Measurements from ENCODE around the gene ST6GALNAC3. TPM values are rescaled to one million over a fixed set of nuclear protein-coding genes. Genes with fewer than 3 reads are reported as not detected.

ST6GALNAC3 gene
- total RNA-seq, 2 donors from 2014 or later, result 2.5 to 5.7 TPM

DNA sequence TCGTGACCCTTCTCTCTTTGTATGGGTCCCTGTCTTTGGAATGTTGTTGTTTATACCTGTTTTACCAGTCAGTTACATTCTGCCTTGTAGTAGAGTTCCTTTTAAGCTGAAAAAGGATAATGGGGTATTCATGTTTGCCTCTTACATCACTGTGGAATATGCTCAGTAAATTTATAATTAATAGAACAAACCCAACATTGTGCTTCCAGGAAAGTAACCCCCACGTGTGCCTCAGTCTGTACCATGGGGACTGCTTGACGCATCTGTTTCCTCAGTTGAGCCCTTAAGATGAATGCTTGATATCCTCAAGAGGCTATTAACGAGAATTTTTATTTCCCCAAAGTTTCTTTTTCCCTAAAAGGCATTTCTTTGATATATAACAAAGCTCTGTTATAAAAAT, 73.4 kb downstream of the ST6GALNAC3 start:
- Histone ChIP-seq H3K9ac (ENCODE audit: low read depth in 2 of 2, low read length in 2 of 2) (no peak overlapping the region), H3K9me3 (no peaks in the 10 kb centered on the region), H3K27me3 (no peaks in the 10 kb centered on the region), H3K36me3 (no peaks in the 10 kb centered on the region), H3K4me3 (no peak overlapping the region), H3K27ac (no peak overlapping the region), H3K4me1 (no peaks in the 10 kb centered on the region)
- TF ChIP-seq, protein P1, sequence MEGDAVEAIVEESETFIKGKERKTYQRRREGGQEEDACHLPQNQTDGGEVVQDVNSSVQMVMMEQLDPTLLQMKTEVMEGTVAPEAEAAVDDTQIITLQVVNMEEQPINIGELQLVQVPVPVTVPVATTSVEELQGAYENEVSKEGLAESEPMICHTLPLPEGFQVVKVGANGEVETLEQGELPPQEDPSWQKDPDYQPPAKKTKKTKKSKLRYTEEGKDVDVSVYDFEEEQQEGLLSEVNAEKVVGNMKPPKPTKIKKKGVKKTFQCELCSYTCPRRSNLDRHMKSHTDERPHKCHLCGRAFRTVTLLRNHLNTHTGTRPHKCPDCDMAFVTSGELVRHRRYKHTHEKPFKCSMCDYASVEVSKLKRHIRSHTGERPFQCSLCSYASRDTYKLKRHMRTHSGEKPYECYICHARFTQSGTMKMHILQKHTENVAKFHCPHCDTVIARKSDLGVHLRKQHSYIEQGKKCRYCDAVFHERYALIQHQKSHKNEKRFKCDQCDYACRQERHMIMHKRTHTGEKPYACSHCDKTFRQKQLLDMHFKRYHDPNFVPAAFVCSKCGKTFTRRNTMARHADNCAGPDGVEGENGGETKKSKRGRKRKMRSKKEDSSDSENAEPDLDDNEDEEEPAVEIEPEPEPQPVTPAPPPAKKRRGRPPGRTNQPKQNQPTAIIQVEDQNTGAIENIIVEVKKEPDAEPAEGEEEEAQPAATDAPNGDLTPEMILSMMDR (IDR thresholded peaks at IDR 0.05), result no peak
- intact Hi-C loops (cut with DNase I), result loop anchor here (10.0 kb wide), 1 partner anchor 123 kb away; no protein-coding TSS in a partner anchor
- DNase-seq, result no peak

DNA sequence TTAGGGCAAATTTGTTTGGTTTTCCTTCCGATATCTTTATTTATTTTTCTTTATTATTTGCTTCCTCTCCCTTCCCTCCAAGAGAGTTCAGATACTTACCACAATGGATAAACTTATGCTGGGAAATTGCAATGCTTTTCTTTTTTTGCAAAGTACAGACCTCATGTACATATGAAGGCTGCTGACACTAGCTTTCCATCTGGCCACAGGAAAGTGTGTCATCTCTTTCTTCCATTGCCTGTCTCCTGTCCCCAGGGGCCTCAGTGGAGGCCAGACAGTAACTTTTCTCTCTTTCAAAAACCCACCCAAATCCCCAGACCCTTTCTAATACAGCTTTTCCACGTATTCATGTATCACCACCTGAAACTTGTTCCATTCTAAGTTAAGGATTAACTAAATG, 73.9 kb downstream of the ST6GALNAC3 start:
- DNase-seq, result no peak
- Histone ChIP-seq H3K36me3 (no peaks in the 10 kb centered on the region), H3K27ac (no peak overlapping the region), H3K4me1 (no peaks in the 10 kb centered on the region), H3K9me3 (no peaks in the 10 kb centered on the region), H3K27me3 (no peaks in the 10 kb centered on the region), H3K4me3 (no peak overlapping the region), H3K9ac (ENCODE audit: low read depth in 2 of 2, low read length in 2 of 2) (no peak overlapping the region)
- TF ChIP-seq, protein P1 (IDR thresholded peaks at IDR 0.05), result no peak
- intact Hi-C loops (cut with DNase I), result loop anchor here (10.0 kb wide), 1 partner anchor 124 kb away; no protein-coding TSS in a partner anchor

DNA sequence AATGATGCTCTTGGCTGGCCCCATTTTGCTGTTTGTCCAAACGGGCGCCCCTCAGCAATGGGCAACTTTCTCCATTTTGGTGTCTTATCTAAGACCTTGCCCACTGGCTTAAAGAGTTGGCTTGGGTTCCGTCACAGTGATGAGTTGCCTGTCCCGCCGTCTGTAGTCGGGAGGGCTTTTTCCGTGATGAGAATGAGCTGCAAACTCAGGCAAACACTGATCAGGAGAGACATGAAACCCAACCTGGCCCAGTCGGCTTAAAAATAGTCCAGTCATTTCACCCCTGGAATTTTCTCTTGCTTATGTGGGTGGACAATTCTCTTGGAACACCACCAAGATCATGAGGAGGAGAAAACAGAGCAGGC, 79.3 kb downstream of the ST6GALNAC3 start:
- H3K36me3 ChIP-seq, result no peaks in the 10 kb centered on the region
- TF ChIP-seq, protein P1 (IDR thresholded peaks at IDR 0.05), result no peak
- intact Hi-C loops (cut with DNase I), result loop anchor here (5.0 to 10.0 kb wide), 3 partner anchors 162 to 988 kb away; no protein-coding TSS in a partner anchor
- H3K9me3 ChIP-seq, result no peaks in the 10 kb centered on the region
- no peak for DNase-seq
- no peaks in the 10 kb centered on the region for H3K4me1 ChIP-seq
- H3K9ac ChIP-seq (ENCODE audit: low read depth in 2 of 2, low read length in 2 of 2), result no peak overlapping the region
- H3K27ac ChIP-seq, result no peak overlapping the region
- no peaks in the 10 kb centered on the region for H3K27me3 ChIP-seq
- H3K4me3 ChIP-seq, result no peak overlapping the region

DNA sequence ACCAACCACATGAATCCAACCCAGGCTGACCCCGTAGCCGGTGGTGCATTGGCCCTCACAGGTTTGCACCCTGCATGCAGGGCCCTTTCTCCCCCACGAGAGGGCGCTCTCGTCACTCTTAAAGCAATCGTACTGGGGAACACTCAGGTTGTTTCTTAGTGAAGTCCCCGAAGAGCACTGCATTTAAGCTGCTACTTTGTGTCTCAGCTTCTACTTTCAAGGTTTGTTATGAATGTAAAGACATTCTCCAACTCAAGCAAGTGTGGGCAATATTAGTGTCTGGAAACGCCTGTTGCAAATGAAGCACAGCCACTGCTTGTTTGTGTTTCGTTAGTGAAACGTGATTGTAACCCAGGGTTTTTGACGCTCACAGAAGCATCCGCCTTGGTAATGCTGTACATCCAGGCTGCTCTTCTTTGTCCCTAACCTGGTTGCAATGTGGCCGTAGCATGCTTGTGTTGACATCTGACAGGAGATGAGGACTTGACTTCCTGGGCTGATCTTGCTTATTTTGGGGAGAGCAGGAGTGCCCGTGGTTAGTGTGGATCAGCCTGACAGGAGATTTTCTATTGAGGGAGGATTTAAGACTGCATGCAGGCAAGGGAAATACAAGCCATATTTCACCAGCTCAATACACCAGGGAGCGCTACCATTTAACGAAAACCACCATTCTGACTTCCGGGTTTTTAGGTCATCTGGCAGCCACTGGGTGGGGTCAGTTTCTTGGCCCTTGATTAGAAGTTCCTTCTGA, 79.8 kb downstream of the ST6GALNAC3 start:
- H3K4me3 ChIP-seq, result peak overlapping the region; percentile 22
- H3K36me3 ChIP-seq, result no peaks in the 10 kb centered on the region
- intact Hi-C loops (cut with DNase I), result loop anchor here (5.0 to 10.0 kb wide), 3 partner anchors 162 to 988 kb away; no protein-coding TSS in a partner anchor
- H3K27me3 ChIP-seq, result no peaks in the 10 kb centered on the region
- H3K4me1 ChIP-seq, result no peaks in the 10 kb centered on the region
- TF ChIP-seq, protein P1 (IDR thresholded peaks at IDR 0.05), result peak; percentile 100
- DNase-seq, result peak; percentile 84
- H3K27ac ChIP-seq, result peak overlapping the region; percentile 14
- H3K9me3 ChIP-seq, result no peaks in the 10 kb centered on the region
- peak overlapping the region in 1 of 2 donors; percentile 41 for H3K9ac ChIP-seq (ENCODE audit: low read depth in 2 of 2, low read length in 2 of 2)

DNA sequence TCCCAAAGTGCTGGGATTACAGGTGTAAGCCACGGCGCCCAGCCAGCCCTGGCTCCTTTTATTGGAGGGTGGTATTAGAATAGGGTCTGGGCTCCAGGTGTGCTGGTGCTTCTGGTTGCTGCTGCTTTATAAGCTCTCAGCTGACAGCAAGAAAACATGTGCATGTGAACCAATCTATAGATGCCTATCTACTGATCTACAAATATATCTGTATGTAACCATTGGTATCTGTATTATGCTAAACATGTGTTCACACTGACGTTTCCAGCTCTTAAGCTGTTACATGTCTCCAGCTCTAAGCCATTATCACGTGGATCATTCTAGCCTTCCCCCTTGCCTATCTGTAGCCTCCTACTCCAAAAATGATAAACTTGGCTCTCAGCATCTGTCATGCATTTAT, 82.4 kb downstream of the ST6GALNAC3 start:
- Histone ChIP-seq H3K9ac (ENCODE audit: low read depth in 2 of 2, low read length in 2 of 2) (no peak overlapping the region), H3K27ac (no peak overlapping the region), H3K4me3 (no peak overlapping the region), H3K4me1 (no peaks in the 10 kb centered on the region), H3K9me3 (no peaks in the 10 kb centered on the region), H3K36me3 (no peaks in the 10 kb centered on the region), H3K27me3 (no peaks in the 10 kb centered on the region)
- intact Hi-C loops (cut with DNase I), result loop anchor here (5.0 to 10.0 kb wide), 2 partner anchors 178 to 970 kb away; no protein-coding TSS in a partner anchor
- TF ChIP-seq, protein P1 (IDR thresholded peaks at IDR 0.05), result no peak
- DNase-seq, result no peak

All from colonic mucosa (tissue), 4 donors.